Effector memory CD8-positive, alpha-beta T cell (primary cell): Measurements from ENCODE around the gene GCH1.
"Not testable (repeated sequence)": the region's sequence is repeated elsewhere in the genome, so short reads cannot be mapped to it uniquely, and the experiment has no call there.

ENCODE experiments used
- ATAC-seq: fragments of 150-1000 bp; cut with Tn5 transposase; replicated peaks from 2 replicates; pipeline ENCODE4 v1.10.0; 2021; ENCODE audit warnings: mild to moderate bottlenecking, moderate library complexity
- DNase-seq, 3 experiments: peaks; one replicate each; pipeline ENCODE4 v3.0.0; 2021
- H3K27ac Mint-ChIP-seq, 2 donors: one replicate each; pipeline ENCODE4 v1.8.0; 2022; ENCODE audit warnings: mild to moderate bottlenecking in 2 of 2, mixed read lengths in 2 of 2, moderate library complexity in 2 of 2
- H3K27me3 Mint-ChIP-seq, 2 donors: one replicate each; pipeline ENCODE4 v1.8.0; 2022; ENCODE audit warnings: mixed read lengths in 2 of 2
- H3K36me3 Mint-ChIP-seq: one replicate; pipeline ENCODE4 v1.8.0; 2022; ENCODE audit warnings: mild to moderate bottlenecking, moderate library complexity, mixed read lengths; ENCODE audit not compliant: insufficient read depth
- H3K4me1 Mint-ChIP-seq, 2 donors: one replicate each; pipeline ENCODE4 v1.8.0; 2022; ENCODE audit warnings: low read depth in 2 of 2, mixed read lengths in 2 of 2
- H3K4me3 Mint-ChIP-seq, 2 donors: one replicate each; pipeline ENCODE4 v1.8.0; 2022; ENCODE audit warnings: mild to moderate bottlenecking in 2 of 2, mixed read lengths in 2 of 2, moderate library complexity in 2 of 2
- H3K9me3 Mint-ChIP-seq, 2 donors: one replicate each; pipeline ENCODE4 v1.8.0; 2022; ENCODE audit warnings: mixed read lengths in 2 of 2

Gene GCH1

DNA sequence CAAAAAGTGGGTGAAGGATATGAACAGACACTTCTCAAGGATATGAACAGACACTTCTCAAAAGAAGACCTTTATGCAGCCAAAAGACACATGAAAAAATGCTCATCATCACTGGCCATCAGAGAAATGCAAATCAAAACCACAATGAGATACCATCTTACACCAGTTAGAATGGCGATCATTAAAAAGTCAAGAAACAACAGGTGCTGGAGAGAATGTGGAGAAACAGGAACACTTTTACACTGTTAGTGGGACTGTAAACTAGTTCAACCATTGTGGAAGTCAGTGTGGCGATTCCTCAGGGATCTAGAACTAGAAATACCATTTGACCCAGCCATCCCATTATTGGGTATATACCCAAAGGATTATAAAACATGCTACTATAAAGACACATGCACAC lies 27.0 kb downstream of the GCH1 start:
- peaks cover 22 to 35% of the 10 kb centered on the region in 2 donors for H3K4me1 Mint-ChIP-seq
- DNase-seq, H3K27me3 Mint-ChIP-seq, ATAC-seq, H3K27ac Mint-ChIP-seq, H3K4me3 Mint-ChIP-seq, H3K9me3 Mint-ChIP-seq: not testable (repeated sequence)
- peaks cover 18% of the 10 kb centered on the region for H3K36me3 Mint-ChIP-seq

DNA sequence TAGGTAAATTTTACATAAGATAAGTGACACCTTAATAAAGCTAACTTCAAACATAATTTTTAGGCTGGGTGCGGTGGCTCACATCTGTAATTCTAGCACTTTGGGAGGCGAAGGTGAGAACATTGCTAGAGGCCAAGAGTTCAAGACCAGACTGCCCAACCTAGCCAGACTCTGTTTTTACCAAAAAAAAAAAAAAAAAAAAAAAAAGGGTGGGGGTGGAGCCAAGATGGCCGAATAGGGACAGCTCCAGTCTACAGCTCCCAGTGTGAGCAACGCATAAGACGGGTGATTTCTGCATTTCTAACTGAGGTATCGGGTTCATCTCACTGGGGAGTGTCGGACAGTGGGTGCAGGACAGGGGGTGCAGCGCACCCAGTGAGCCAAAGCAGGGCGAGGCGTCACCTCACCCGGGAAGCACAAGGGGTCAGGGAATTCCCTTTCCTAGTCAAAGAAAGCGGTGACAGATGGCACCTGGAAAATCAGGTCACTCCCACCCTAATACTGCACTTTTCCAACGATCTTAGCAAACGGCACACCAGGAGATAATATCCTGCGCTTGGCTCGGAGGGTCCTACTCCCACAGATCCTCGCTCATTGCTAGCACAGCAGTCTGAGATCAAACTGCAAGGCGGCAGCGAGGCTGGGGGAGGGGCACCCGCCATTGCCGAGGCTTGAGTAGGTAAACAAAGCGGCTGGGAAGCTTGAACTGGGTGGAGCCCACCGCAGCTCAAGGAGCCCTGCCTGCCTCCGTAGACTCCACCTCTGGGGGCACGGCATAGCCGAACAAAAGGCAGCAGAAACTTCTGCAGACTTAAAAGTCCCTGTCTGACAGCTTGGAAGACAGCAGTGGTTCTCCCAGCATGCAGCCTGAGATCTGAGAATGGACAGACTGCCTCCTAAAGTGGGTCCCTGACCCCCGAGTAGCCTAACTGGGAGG lies 32.2 kb downstream of the GCH1 start:
- H3K4me1 Mint-ChIP-seq, result peaks cover 35 to 49% of the 10 kb centered on the region in 2 donors
- not testable (repeated sequence) for H3K9me3 Mint-ChIP-seq, ATAC-seq, H3K27me3 Mint-ChIP-seq
- H3K27ac Mint-ChIP-seq, result peak overlapping the region in 1 of 2 donors; percentile 22
- peaks cover 11% of the 10 kb centered on the region for H3K36me3 Mint-ChIP-seq
- peak in 1 of 3 experiments; percentile 4 for DNase-seq
- peak overlapping the region; percentile 48 to 71 for H3K4me3 Mint-ChIP-seq

DNA sequence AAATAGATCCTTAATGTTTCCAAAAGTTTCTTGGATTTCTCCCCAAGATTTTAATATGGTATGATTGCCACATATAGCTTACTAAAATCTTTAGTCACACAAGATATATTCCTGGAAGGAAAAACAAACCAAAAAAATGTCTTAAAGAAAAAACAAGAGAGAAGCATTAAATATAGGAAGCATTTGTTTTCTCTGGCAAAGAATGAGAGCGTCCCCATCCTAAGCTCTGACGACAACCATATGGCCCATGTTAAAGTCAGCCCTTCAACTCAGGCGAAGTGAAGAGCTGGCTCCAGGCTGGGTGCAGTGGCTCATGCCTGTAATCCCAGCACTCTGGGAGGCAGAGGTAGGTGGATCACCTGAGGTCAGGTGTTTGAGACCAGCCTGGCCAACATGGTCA lies 35.6 kb downstream of the GCH1 start:
- peaks cover 28% of the 10 kb centered on the region for H3K36me3 Mint-ChIP-seq
- H3K27me3 Mint-ChIP-seq, result no peaks in the 10 kb centered on the region
- peak overlapping the region in 1 of 2 donors; percentile 20 for H3K4me3 Mint-ChIP-seq
- no peak for DNase-seq
- no peaks in the 10 kb centered on the region for H3K9me3 Mint-ChIP-seq
- H3K27ac Mint-ChIP-seq, result peak overlapping the region in 1 of 2 donors; percentile 16
- ATAC-seq, result no peak
- H3K4me1 Mint-ChIP-seq, result peaks cover 21 to 40% of the 10 kb centered on the region in 2 donors

DNA sequence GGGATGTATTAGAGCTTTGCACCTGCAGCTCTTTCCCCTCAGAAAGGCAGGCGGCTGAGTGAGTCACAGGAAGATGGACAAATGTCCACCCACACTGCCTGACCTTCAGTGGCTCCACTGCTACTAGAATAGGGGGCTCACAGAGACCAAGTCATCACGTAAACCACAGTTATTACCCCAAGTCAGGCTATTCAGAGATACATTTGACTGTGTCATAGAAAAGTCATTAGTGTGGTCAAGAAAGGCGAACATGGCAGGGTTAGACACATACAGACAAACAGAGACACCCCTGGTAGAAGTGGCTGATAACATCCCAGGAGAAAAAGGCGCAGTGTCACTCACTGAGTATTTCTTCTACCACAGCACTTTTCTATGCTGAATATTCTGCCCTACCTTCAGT lies 36.0 kb downstream of the GCH1 start:
- Mint-ChIP-seq H3K9me3 (no peaks in the 10 kb centered on the region), H3K36me3 (peaks cover 32% of the 10 kb centered on the region), H3K27me3 (no peaks in the 10 kb centered on the region), H3K4me1 (peaks cover 21 to 40% of the 10 kb centered on the region in 2 donors), H3K27ac (peak overlapping the region in 1 of 2 donors; percentile 16), H3K4me3 (peak overlapping the region in 1 of 2 donors; percentile 20)
- ATAC-seq (no peak), DNase-seq (no peak)

DNA sequence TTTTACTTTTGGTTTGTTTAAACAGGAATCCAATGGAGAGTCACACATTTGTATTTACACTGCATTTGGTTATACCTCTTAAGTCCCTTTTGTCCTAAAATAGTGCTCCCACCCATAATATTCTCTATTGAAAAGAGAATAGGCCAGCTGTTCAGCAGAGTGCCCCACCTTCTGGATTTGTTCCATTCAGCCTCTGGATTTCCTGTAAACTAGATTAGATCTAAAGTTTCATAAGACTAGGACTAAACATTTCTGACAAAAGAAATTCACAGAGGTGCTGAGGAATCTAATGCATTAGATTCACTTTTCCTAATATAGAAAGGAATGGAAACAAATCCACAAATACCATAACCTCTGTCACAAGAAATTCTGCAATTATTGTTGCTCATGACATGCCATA lies 38.1 kb downstream of the GCH1 start:
- Mint-ChIP-seq H3K27ac (peak overlapping the region in 1 of 2 donors; percentile 28), H3K4me3 (no peak overlapping the region), H3K27me3 (no peaks in the 10 kb centered on the region), H3K36me3 (peaks cover 39% of the 10 kb centered on the region), H3K4me1 (peaks cover 9 to 25% of the 10 kb centered on the region in 2 donors), H3K9me3 (no peaks in the 10 kb centered on the region)
- DNase-seq (no peak), ATAC-seq (no peak)

DNA sequence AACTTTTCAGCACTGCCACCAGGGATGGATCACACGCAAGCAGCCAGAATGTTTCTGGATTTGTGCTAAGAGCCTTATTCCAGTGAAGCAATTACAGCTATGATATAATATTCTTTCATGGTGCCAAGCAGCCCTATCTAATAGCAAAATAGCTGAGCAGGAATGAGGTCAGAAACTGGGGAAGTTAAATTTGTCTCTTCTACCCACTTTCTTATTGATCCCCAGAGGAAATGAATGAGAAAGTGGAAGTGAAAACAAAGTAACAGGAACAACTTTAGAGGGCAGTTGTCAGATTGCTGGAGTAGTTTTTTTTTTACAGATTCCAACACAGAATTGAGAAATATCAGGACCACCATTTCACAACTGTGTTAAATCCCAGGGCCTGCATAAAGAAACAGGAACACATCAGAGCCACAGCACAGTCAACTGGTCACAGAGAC lies 44.8 kb downstream of the GCH1 start:
- peak; percentile 26 for ATAC-seq
- no peak for DNase-seq
- Mint-ChIP-seq H3K36me3 (peaks cover 55% of the 10 kb centered on the region), H3K27ac (no peak overlapping the region), H3K9me3 (no peaks in the 10 kb centered on the region), H3K4me1 (peaks cover 4 to 19% of the 10 kb centered on the region in 2 donors), H3K4me3 (no peak overlapping the region), H3K27me3 (no peaks in the 10 kb centered on the region)

DNA sequence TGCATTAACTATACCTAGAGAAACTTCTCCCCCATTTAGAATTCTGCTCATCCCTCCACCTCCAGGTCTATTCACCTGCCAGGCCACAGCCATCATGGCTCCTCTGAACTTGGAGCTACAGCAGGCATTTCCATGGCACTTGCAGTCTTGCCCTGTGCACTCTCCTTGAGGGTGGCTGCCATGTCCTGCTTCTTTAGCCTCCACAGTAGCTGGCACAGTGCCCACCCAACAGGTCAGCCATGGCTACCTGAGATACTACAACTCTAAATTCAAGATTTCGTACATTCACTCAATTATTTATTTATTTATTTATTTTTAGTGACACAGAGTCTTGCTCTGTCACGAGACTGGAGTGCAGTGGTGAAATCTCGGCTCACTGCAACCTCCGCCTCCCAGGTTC lies 46.5 kb downstream of the GCH1 start:
- no peak overlapping the region for H3K4me3 Mint-ChIP-seq
- H3K27me3 Mint-ChIP-seq, result no peaks in the 10 kb centered on the region
- no peaks in the 10 kb centered on the region for H3K9me3 Mint-ChIP-seq
- peaks cover 6 to 19% of the 10 kb centered on the region in 2 donors for H3K4me1 Mint-ChIP-seq
- DNase-seq (no peak), ATAC-seq (no peak)
- peaks cover 41% of the 10 kb centered on the region for H3K36me3 Mint-ChIP-seq
- H3K27ac Mint-ChIP-seq, result no peak overlapping the region

DNA sequence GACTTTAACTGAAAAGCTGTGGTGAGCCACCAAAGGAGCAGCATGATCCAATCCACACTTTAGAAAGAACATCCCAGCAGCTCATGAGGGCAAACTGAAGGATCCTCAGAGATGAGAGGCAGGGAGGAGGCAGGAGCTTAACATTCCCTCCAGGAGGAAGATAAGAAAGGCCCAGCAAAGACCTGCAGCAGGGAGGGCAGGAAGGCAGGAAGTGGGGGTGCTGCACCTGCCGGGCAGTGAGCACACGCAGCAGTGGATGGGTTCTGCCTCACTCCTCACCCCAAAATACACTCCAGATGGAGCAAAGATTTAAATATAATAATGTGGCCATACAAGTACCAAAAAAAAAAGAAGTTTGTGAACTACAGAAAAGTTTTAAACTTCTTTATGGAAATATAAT lies 48.4 kb downstream of the GCH1 start:
- Mint-ChIP-seq H3K27me3 (no peaks in the 10 kb centered on the region), H3K4me1 (peaks cover 8 to 29% of the 10 kb centered on the region in 2 donors), H3K27ac (peak overlapping the region in 1 of 2 donors; percentile 46), H3K9me3 (no peaks in the 10 kb centered on the region), H3K36me3 (peaks cover 28% of the 10 kb centered on the region), H3K4me3 (no peak overlapping the region)
- DNase-seq, result no peak
- ATAC-seq, result peak; percentile 33

DNA sequence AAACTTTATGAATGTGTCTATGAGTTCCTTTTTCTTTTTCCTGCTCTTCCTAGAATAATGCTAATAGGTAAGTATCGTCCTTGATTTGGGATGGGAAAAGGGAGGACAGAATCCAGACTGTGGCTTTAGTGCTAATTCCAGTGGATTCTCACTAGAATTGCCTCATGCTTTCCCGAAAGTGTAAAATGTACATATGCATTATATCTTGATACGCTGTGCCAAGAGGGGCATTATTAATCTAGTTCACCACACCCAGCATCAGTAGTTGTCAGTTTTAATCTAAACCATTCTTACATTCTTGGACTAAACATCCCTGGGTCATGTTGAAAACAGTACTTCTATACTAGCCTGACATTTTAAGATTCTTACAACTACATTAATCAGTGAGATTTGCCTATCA lies 49.3 kb downstream of the GCH1 start:
- ATAC-seq (no peak), DNase-seq (no peak)
- Mint-ChIP-seq H3K9me3 (no peaks in the 10 kb centered on the region), H3K27ac (no peak overlapping the region), H3K4me3 (no peak overlapping the region), H3K36me3 (peaks cover 24% of the 10 kb centered on the region), H3K4me1 (peaks cover 8 to 28% of the 10 kb centered on the region in 2 donors), H3K27me3 (no peaks in the 10 kb centered on the region)

DNA sequence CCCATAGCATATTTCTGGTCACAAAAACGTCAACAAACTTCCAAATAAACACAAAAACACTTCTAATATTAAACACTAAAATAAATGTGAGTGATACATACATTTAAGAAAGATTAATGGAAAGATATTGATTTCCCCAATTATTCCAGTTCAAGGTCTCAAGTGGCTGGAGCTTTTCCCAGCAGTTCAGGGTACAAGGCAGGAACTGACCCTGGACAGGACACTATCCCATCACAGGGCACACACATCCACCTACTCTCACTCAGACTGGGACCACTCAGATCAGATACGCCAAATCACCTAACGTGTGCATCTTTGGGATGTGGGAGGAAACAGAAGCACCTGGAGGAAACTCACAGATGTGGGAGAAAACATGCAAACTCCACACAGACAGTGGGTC lies 50.4 kb downstream of the GCH1 start:
- Mint-ChIP-seq H3K27ac (peak overlapping the region in 1 of 2 donors; percentile 20), H3K4me3 (no peak overlapping the region), H3K9me3 (no peaks in the 10 kb centered on the region), H3K4me1 (peaks cover 8 to 28% of the 10 kb centered on the region in 2 donors), H3K36me3 (peaks cover 15% of the 10 kb centered on the region), H3K27me3 (no peaks in the 10 kb centered on the region)
- no peak for DNase-seq
- no peak for ATAC-seq

DNA sequence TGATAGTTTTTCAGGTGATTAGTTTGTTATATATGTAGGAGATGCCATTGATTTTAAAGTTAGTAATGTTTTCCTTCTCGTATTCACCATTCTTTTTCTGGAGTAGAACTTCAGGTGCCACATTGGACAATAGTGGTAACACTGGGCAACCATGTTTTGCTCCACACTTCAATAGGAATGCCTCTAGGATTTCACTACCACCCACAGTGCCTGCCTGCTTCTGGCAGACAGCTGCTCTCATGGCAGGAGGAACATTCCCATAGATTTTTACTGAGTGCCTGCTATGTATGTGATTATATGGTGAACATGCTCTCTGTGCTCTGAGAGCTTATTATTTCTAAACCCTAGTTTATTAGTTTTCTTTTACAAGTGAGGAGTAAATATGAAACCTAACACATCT lies 53.7 kb downstream of the GCH1 start:
- peak overlapping the region; percentile 74 to 78 for H3K27ac Mint-ChIP-seq

DNA sequence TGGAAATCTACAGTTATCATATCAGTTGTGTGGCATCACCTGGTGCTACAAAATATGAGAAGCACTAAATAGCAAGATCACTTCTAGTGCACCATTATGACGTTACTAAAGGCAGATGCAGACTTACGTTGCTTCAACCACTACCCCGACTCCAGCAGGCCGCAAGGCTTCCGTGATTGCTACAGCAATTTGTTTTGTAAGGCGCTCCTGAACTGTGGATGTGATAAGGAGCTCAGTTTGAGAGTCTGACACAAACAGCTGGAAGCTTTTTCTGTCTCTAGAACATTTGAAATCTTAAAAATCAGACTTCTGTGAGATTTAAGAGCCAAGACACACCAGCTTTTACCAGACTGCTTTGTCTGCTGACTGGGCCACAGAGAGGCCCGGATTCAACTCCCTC lies 57.0 kb downstream of the GCH1 start:
- Mint-ChIP-seq H3K9me3 (no peaks in the 10 kb centered on the region), H3K27ac (no peak overlapping the region), H3K27me3 (no peaks in the 10 kb centered on the region), H3K36me3 (peaks cover 53% of the 10 kb centered on the region), H3K4me1 (peaks cover 6 to 14% of the 10 kb centered on the region in 2 donors), H3K4me3 (no peak overlapping the region)
- DNase-seq (no peak), ATAC-seq (no peak)

More for the DNA sequence above, 53.7 kb downstream of the GCH1 start:
- Mint-ChIP-seq H3K4me1 (peaks cover 4 to 18% of the 10 kb centered on the region in 2 donors), H3K27me3 (no peaks in the 10 kb centered on the region), H3K4me3 (no peak overlapping the region), H3K36me3 (peaks cover 26% of the 10 kb centered on the region), H3K9me3 (no peaks in the 10 kb centered on the region)
- ATAC-seq, result no peak
- no peak for DNase-seq

DNA sequence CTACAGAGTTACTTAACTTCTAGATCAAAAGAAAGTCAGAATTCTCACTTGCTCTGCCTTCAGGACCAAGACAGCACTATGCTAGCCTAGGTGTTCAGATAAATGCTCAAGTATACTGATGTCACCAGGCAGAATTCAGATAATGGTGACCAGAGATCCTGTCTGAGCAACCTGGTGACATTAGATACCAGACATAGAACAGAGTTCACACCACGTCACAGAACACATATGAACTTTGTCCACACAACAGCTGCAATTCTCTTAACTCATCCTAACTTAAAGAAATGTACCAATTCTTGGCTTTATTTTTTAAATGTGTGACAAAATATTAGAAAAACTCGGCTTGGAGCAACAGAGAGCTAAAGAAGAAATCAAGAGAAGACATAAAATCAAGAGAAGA lies 58.1 kb downstream of the GCH1 start:
- Mint-ChIP-seq H3K27me3 (no peaks in the 10 kb centered on the region), H3K27ac (peak overlapping the region; percentile 14 to 25), H3K36me3 (peaks cover 61% of the 10 kb centered on the region), H3K9me3 (no peaks in the 10 kb centered on the region), H3K4me3 (no peak overlapping the region), H3K4me1 (peaks cover 4 to 7% of the 10 kb centered on the region in 2 donors)
- no peak for DNase-seq
- no peak for ATAC-seq

DNA sequence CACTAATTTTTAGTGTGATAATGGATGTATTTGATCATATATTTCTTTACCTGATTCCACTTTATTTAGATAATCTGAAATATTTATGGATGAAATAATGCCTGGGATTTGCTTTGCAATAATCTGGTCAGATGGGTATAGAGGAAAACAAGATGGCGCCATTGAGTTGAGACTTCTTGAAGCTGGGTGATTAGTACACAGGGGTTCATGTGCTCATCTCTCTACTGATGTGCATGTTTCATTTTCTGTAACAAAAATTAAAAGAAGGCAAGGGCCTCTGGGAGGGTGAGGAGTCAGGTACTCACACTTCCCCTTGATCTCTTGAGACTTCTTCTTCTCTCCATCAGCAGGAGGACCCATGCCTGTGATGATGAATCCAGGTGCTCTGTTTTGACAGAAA lies 61.8 kb downstream of the GCH1 start:
- Mint-ChIP-seq H3K27ac (peak overlapping the region; percentile 56 to 85), H3K9me3 (no peaks in the 10 kb centered on the region), H3K36me3 (peaks cover 66% of the 10 kb centered on the region), H3K4me3 (no peak overlapping the region), H3K27me3 (no peaks in the 10 kb centered on the region), H3K4me1 (peaks cover 3 to 4% of the 10 kb centered on the region in 2 donors)
- ATAC-seq (peak; percentile 14), DNase-seq (no peak)
